GM19463 (cell line): Measurements from ENCODE around the gene ARF5.
"Not testable (repeated sequence)": the region's sequence is repeated elsewhere in the genome, so short reads cannot be mapped to it uniquely, and the experiment has no call there.

Source experiments
- ATAC-seq: cut with Tn5 transposase; IDR thresholded peaks from one replicate; pipeline ENCODE4 v1.9.1; 2021; ENCODE audit warnings: mild to moderate bottlenecking, moderate library complexity; ENCODE audit not compliant: unreplicated experiment

The ARF5 gene

GRCh38 chr7:127588019-127588696 is at the start of gene ARF5:
Gene ARF5, plus strand, starts transcription at chr7:127588411. Its CDS starts 88 bp downstream, at chr7:127588499.
- peak; percentile 72 for ATAC-seq

- ATAC-seq = no peak
These were observed 49.1 kb upstream of the ARF5 start for GRCh38 chr7:127539116-127539515.

GRCh38 chr7:127540461-127540860 is 47.8 kb upstream of the ARF5 start:
- not testable (repeated sequence) for ATAC-seq

- ATAC-seq = no peak
These were observed 46.7 kb upstream of the ARF5 start for GRCh38 chr7:127541548-127541947.

GRCh38 chr7:127546313-127546712 is 41.9 kb upstream of the ARF5 start:
- ATAC-seq = no peak

GRCh38 chr7:127550247-127550646 is 38.0 kb upstream of the ARF5 start:
- ATAC-seq = no peak

GRCh38 chr7:127551941-127552340 is 36.3 kb upstream of the ARF5 start:
- no peak for ATAC-seq

- ATAC-seq = no peak
These were observed 31.8 kb upstream of the ARF5 start for GRCh38 chr7:127556404-127556803.

GRCh38 chr7:127557803-127558202 is 30.4 kb upstream of the ARF5 start:
- no peak for ATAC-seq

- no peak for ATAC-seq
These were observed 22.0 kb upstream of the ARF5 start for GRCh38 chr7:127566242-127566641.

- ATAC-seq = not testable (repeated sequence)
These were observed 20.2 kb upstream of the ARF5 start for GRCh38 chr7:127568034-127568433.

- ATAC-seq = no peak
These were observed 16.3 kb upstream of the ARF5 start for GRCh38 chr7:127571741-127572505.

GRCh38 chr7:127578036-127578684 is 10.1 kb upstream of the ARF5 start:
- no peak for ATAC-seq

GRCh38 chr7:127578711-127579275 is 9.4 kb upstream of the ARF5 start:
- no peak for ATAC-seq

GRCh38 chr7:127580612-127581011 is 7.6 kb upstream of the ARF5 start:
- ATAC-seq = no peak

GRCh38 chr7:127581716-127582115 is 6.5 kb upstream of the ARF5 start:
- ATAC-seq = no peak

- ATAC-seq = no peak
These were observed 5.8 kb upstream of the ARF5 start for GRCh38 chr7:127582361-127582760.

- ATAC-seq = no peak
These were observed 3.6 kb upstream of the ARF5 start for GRCh38 chr7:127584648-127585043.

- ATAC-seq = peak; percentile 71
These were observed 2.9 kb upstream of the ARF5 start, which contains the start of gene GCC1 for GRCh38 chr7:127585044-127585953. Gene GCC1, minus strand, starts transcription at chr7:127585596. Its CDS starts 414 bp downstream, at chr7:127585182.

- no peak for ATAC-seq
These were observed 1.9 kb upstream of the ARF5 start for GRCh38 chr7:127586346-127586745.
